DMS153 treated with DMSO at 0.1 percent for 48 hours (cell line): ENCODE results near the gene UAP1L1.

Experiments
- DNase-seq: peaks from one replicate; lab custom pipeline; 2025; ENCODE audit not compliant: unreplicated experiment; lab: John Stamatoyannopoulos, UW

UAP1L1 gene

DNA sequence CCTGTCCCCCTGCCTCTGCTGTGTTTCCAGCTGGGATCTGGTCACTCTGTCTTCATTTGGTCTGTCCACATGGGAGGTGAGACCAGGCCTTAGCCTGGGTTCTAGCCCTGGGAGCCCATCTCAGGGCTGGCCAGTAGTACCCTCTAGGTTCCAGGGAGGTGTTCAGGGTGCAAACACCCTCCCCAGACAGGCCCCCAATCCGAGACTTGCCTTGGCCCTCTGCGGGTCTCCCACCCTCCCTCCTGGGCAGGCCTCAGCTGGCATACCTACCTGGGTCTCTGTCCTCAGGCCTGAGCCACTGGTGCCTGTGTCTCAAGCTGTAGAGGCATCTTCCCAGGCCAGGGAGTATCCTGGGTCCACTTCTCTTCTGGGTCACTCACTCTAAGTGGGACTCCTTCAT, 6.0 kb upstream of the UAP1L1 start:
- DNase-seq = no peak

DNA sequence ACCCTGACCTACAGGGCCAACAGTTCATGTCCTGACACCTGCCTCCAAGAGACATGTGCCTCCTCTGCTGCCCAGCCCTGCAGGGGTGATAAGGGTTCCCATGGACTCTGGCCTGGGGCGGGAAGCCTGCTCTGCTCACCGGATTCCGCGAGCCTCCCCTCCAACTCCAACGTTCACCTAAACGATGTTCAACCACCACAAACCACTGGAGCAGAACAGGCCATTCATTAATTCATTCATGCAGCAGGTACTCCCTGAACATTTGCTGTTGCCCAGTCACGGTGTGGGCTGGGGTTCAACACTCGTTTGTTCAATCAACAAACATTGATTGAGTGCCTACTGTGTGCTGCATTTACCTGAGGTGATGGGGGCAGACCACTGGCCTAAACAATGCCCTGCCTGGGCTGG, 3.3 kb upstream of the UAP1L1 start:
- no peak for DNase-seq

DNA sequence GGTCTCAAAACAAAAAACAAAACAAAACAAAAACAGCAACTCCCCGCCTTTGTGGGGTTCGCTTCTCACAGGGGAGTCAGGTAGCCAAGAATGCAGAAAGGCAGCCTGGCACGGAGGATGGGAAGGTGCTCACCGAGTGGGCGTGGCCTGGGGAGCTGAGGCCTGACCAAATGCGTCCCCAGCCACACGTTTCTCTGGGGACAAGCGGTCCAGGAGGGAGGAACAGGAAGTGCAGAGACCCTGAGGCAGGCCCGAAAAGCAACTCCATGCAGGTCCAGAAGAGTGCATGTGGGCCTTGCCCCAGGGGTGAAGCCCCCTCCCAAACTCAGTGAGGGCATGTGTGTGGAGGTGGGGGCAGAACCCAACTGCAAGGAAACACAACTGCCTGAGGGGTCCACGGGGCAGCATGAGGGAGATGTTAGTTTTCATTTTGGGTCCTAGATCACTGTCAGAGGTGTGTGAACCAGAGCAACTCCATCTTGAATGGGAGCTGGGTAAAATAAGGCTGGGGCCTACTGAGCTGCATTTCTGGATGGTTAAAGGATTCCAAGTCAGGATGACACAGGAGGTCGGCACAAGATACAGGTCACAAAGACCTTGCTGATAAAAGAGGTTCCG, 2.6 kb upstream of the UAP1L1 start:
- DNase-seq = no peak

DNA sequence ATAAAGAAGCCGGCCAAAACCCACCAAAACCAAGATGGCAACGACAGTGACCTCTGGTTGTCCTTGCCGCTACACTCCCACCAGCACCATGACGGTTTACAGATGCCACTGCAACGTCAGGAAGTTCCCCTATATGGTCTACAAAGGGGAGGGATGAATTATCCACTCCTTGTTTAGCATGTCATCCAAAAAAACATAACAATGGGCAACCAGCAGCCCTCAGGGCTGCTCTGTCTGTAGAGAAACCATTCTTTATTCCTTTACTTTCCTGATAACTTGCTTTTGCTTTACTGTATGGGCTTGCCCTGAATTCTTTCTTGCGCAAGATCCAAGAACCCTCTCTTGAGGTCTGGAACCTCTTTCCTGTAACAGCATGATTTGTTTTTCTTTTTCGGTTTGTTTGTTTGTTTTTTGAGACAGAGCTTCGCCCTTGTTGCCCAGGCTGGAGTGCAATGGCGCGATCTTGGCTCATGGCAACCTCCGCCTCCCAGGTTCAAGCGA, 2.0 kb upstream of the UAP1L1 start:
- no peak for DNase-seq

DNA sequence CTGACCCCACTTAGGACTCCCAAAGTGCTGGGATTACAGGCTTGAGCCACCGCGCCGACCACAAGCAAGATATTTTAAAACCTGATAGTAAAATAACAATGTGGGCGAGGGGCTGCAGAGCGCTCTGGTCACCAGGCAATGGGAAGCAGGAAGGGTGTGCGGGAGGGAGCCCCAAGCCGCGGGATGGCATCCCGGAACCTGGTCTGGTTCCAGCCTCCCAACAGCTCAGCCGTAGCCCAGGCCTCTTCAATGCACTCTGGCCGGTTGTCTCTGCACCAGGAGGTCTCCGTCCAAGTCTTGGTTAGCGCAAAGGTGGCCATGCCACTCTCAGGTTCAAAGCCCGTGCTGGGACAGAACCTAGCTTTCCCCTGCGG, 694 bp upstream of the UAP1L1 start:
- DNase-seq = no peak

DNA sequence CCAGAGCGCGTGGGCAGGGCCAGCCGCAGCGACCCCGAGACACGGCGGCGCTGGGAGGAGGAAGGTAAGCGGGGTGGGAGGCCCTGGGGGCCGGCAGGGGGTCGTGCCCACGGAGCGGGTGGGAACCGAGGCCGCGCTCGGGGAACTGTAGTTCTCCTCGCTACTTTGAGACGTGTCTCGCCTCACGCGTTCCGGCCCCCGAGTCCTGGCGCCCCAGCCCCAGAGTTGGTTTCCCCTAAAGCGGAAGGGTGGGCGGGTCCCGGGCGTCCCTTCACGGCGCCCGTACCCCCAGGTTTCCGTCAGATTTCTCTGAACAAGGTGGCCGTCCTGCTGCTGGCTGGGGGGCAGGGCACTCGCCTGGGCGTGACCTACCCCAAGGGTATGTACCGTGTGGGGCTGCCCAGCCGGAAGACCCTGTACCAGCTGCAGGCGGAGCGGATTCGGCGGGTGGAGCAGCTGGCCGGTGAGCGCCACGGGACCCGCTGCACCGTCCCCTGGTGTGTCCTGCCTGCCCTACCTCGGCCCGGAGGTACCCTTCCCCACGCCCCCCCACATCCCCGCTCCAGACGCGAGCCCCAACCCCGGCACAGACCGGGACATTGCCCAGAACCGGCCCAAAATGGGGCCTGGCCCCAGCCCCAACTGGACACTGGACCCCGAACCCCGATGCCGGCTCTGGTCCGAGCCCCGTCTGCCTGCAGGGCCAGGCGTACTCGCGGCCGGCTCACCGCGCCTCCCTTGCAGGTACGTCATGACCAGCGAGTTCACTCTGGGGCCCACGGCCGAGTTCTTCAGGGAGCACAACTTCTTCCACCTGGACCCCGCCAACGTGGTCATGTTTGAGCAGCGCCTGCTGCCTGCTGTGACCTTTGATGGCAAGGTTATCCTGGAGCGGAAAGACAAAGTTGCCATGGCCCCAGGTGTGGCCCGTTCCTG, 709 bp downstream of the UAP1L1 start:
- DNase-seq = no peak

DNA sequence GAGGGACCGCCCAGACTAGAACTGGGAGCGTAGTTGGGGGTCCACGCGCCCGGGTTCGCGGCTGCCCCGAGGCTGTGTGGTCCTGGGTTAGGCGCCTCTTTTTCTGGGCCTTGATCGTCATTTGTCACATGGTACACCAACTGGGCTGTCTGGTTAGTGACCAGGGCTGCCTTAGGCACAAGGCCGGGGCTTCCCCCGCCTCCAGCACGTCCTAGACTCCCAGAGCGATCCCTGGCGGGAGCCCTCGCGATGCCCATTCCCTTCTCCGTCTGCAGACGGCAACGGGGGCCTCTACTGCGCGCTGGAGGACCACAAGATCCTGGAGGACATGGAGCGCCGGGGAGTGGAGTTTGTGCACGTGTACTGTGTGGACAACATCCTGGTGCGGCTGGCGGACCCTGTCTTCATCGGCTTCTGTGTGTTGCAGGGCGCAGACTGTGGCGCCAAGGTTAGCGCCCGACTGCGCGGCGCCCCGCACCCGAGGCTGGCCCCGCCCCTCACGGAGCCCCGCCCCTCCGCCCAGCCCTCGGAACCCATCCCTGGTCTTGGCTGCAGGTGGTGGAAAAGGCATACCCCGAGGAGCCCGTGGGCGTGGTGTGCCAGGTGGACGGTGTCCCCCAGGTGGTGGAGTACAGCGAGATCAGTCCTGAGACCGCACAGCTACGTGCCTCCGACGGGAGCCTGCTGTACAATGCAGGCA, 1.5 kb downstream of the UAP1L1 start:
- DNase-seq = no peak

DNA sequence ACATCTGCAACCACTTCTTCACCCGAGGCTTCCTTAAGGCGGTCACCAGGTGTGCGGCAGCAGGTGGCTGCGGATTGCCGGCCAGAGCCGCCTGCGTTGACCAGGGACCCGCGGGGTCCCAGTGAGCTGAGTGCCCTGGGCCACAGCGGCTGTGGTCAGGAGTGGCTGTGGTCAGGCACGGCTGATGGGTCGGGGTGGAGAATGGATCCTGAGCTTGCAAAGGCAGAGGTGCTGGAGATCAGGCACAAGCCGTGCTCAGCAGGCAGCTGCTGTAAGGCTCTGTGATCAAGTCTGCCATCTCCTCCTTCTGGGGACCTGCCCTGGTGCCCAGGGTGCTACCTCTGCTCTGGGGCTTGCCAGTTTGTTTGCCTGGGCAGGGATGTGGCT, 2.1 kb downstream of the UAP1L1 start:
- DNase-seq = no peak

DNA sequence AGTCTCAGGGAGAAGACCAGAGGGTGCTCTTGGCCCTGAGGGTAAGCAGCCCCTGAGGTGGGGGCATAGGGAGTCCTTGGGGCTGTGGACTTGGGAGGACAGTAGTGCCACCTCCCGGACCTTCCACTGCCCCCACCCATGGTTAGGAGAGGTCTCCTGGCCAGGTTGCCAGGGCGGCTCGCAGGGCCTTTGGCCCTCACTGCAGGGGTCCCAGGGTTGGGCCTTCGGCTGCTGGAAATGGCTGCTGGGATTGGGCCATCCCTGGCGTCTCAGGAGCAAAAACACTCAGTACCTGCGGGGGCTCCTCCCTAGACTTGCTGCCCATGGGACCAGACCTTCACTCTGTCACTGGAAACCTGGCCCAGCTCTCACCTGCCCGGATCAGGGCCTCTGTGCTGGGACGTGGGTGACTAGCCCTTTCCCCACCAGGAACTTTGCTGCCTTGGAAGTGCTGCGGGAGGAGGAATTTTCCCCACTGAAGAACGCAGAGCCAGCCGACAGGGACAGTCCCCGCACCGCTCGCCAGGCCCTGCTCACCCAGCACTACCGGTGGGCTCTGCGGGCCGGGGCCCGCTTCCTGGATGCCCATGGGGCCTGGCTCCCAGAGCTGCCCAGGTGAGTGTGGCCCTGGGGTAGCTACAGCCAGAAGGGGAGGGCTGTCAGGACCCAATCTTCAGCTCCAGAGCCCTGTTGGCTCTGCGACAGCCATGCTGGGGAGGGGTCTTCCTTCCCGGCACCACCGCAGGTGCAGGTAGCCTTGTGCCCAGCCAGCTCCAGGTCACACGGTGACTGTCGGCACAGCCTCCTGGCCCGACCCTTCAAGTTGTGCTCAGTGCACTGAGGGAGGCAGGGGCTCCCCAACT, 3.2 kb downstream of the UAP1L1 start:
- no peak for DNase-seq

DNA sequence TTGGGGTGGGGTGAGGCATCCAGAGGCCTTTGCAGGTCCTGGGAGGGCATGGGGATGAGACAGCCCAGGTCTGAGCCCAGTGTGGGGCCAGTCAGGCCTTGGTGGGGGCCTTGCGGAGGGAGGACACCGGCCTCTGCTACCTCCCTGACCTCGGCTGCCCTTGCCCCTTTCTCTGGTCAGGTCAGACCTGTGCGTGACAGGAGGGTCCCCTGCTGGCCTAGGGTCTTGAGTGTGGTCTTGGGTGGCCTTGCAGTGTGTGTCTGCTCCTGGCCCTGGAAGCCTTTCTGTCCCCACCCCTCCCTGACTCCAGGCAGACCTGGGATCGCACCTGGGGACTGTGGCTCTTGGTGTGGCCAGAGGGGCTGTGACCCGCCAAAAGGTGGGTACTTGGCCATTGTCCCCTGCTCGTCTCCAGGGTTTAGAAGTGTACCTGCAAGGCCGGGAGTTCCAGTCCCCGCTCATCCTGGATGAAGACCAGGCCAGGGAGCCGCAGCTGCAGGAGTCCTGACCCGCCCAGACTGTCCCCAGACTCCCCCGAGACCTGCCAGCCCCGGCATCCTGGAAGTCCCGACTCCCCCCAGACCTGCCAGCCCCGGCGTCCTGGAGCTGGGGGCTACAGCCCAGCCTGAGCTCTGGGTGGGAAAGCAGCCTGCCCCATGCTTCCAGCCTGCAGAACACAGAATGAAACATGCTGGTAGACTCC, 5.1 kb downstream of the UAP1L1 start:
- no peak for DNase-seq

DNA sequence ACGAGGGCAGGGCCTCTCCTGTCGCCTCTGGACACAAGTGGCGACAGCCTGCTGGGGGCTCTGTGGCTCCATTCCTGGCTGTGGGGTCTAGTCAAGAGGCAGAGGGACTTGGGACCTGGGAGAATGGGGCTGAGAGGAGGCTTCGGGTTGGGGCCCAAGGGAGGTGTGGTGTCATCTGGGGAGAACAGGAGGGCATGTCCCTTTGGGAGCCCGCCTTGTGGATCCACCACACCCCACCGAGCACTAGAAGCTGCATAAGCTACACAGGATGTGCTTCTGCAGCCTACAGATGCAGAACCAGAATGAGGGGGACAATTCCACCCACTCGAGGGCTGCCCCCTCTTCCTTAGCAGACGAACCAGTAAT, 5.6 kb downstream of the UAP1L1 start:
- no peak for DNase-seq

DNA sequence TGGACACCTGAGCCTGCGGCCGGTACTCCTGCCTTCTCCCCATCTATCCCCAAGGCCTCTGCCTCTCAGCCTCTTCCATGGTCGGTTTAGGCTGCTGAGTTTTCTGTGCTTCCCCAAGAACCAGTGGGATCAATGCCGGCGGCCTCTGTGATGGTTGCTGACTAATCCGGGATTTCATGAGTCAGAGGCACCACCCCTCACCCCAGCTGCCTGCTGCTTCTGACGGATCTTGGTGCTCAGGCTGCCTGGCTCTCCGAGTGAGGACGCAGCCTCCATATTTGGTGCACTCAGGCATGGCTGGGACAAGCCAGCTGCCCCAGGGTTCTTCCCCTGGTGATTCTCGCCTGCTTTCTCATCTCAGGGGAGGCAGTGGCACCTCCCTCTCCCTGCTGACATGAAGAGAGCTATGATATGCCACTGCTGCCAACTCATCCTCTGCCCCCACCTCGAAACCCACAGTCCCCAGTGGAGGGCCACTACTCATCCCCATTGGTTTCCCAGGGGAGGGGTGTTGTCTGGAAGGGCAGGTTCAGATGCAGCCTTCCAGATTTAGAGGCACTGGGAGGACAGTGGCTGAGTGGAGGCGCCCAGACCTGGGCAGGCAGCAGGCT, 6.2 kb downstream of the UAP1L1 start:
- no peak for DNase-seq

DNA sequence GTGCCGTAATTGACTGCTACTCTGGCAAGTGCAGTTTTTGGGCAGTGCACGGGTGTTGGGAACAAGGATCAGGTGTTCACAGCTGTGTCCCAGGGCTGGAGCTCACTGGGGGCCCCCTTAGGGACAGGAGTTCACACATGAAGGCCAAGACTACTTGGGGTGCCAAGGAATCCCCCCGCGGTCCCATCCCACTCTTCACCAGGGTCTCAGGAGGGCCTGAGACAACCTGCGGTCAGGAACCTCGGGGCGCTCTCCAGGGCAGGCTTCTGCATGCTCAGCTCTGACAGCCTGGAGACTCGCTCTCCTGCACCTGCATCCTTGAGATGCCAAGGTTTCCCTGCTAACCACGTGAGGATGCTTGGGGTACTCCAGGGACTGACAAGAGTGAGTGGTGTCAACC, 7.2 kb downstream of the UAP1L1 start:
- no peak for DNase-seq

DNA sequence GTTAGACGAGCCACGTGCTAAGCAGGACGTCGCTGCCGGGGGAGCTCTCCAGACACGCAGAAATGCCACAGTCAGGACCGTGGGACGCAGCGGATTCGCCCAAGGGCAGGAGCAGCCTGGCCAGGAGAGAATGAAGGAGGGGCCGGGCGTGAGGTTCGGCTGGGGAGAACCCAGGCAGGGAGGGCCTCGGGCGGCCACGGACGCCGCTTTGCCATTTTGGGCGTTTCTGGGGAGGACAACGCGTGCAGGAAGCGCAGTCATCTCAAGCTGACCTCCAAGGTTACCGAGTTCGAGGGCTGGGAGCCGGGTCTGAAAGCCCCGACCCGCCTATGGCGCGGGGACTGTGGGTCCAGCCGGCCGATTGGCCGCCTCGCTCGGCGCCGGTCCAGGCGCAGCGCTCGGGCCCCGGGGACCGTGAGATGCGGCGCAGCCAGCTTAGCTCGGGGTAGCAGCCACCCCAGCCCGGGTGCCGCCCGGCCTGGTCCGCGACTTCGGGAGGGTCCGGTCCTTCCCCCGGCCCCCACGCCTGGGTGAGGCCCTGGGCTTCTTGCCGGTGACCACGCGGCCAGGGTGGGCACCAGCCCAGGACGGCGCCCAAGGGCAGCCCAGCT, 8.7 kb downstream of the UAP1L1 start:
- no peak for DNase-seq

DNA sequence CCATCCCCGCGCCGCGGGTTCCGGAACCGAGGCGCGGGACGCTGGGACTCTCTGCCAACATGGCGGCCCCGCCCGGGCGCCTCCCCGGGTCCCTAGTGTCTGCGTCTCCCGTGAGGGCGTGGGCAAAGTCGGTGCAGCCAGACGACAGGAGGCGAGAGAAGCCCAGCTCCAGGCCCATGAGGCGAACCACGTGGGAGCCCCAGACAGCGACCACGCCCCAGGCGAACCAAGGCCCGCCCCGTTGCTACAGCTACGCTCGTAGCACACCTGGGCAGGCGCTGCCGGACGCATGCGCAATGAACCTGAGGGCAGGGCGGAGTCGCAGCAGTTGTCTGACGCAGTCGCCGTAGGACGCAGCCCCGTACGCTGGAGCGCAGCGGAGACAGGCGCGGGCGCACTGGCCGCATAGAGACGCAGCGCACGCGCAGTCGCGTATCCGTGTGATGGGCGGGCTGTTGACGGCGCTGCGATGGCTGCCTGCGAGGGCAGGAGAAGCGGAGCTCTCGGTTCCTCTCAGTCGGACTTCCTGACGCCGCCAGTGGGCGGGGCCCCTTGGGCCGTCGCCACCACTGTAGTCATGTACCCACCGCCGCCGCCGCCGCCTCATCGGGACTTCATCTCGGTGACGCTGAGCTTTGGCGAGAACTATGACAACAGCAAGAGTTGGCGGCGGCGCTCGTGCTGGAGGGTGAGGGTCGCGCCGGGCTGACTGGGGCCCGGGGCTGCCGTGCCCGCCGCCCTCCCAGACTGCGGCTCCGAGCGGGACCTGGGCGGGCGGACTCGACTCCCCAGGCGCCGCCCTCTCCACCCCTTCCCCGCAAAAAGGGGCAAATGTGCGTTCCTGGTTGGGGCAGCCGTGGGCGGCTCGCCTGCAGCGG, 9.5 kb downstream of the UAP1L1 start, which contains the start of gene MAN1B1:
MAN1B1 (plus strand) TSS at position 455 of the 878 bp plus-strand sequence; CDS start at position 470, 15 bp downstream.
- peak; percentile 99 for DNase-seq

DNA sequence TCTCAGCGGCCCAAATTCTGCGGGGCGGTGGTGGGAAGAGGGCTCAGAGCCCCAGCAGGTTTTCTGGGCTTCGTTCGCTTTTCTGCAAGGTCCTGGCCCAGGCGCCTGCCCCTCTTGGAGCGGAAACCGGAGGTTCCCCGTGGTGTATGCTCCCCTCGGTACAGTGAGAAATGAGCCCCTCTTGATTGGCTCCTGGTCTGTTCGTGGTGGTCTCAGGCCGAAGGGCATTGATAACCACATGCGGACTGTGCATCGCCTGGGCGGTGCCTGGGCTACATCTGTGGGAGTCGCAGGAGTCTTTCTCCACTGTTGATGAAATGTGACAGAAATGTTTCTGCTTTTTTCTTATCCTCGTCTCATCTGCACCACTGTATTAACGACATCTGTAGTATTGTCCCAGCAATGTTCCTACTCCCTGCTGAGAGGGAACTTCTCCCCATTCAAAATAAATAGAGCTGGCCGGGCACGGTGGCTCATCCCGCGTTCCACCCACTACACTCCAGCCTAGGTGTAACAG, 10.2 kb downstream of the UAP1L1 start:
- no peak for DNase-seq

DNA sequence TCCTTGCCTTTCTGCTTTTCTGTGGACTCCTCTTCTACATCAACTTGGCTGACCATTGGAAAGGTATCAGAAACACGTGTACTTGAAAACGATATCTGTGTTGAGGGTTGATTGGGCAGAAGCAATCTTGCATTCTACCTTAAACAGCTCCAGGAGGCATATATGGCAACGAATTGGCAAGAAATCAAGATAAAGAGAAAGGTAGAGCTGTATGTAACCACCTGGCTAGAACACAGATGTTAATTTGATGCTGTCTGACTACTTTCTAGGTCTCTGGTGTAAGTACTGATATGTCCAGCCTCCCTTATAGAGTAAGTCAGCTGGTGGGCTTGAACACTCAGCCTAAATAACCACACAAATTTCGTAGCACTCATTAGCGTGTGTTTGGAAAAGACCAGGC, 10.8 kb downstream of the UAP1L1 start:
- no peak for DNase-seq
